Measurements from ENCODE around the gene KAT6B. TPM values are rescaled to one million over a fixed set of nuclear protein-coding genes. Genes with fewer than 3 reads are reported as not detected.

The KAT6B gene
- total RNA-seq, 1 donor from 2014 or later: 21.3 TPM

DNA sequence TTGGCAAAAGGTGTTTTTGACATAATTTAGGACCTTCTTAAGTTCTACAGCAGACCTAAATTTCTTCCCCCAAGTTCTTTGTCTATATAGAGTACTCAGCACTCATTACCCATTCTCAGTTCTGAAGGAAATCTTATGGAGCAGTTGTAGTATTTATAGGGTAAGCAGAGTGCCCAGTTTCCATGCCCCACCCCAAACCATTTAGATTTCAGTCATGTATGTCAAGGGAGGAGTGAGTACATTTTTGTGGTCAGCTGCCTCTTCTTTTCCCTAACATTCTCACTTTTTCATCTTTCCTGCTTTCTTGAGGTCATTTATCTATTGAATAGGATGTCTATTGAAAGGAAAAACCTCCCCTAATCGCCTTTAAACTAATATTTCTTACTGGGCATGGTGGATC, 83.3 kb downstream of the KAT6B start:
- Histone ChIP-seq H4K20me1 (ENCODE audit: low read depth) (no peaks in the 10 kb centered on the region), H3K36me3 (no peaks in the 10 kb centered on the region), H3K27ac (no peak overlapping the region), H3K9me3 (ENCODE audit: low read depth) (no peaks in the 10 kb centered on the region), H3K4me1 (no peaks in the 10 kb centered on the region), H3K4me3 (no peak overlapping the region), H3K79me2 (ENCODE audit: low read depth) (peaks cover 14% of the 10 kb centered on the region), H3K27me3 (no peaks in the 10 kb centered on the region), H3F3A (ENCODE audit: low read depth) (no peaks in the 10 kb centered on the region), H2AFZ (replicated peaks) (no peak overlapping the region), H3K4me2 (no peak overlapping the region), H3K9ac (no peak overlapping the region)
- TF ChIP-seq EZH2 (IDR thresholded peaks at IDR 0.05): no peak
- DNase-seq (ENCODE audit: low spot score): no peak
- H3K27me3 Mint-ChIP-seq (ENCODE audit: insufficient read depth, low read depth): no peaks in the 10 kb centered on the region
- no peak overlapping the region for H3K4me3 Mint-ChIP-seq
- no peaks in the 10 kb centered on the region for H3K36me3 Mint-ChIP-seq
- H3K4me1 Mint-ChIP-seq: peaks cover 4% of the 10 kb centered on the region
- no peak overlapping the region for H3K27ac Mint-ChIP-seq
- H3K9me3 Mint-ChIP-seq: no peaks in the 10 kb centered on the region

DNA sequence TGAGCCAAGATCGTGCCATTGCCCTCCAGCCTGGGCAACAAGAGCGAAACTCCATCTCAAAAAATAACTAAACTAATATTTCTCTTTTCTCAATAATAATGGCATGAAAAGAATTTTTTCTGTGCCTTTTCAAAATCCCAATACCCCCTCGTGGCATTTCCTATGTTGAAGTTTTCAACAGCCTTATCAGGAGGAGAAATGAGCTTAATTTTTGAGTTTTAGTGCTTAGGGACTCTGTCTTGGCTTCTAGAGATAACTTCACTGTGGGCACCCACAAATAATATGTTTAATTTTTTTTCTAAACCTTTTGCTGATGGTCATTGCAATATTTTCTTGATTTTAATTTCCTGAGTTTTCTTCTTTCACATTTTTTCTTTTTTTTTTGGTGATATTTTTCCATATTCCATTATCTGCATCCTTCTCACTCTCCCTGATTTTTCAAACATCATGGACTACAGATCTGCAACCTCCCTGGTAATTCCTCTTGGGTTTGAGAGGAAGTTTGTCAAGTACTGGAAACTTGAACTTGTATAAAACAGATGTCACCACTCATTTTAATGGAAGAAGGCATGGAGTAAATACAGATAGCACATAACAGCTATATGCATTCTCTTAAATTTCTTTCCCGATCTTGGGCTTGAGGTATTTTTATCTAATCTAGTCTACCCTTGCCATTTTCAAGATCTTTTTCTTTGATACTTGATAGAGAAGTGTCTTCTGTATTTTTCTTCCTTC, 84.0 kb downstream of the KAT6B start:
- DNase-seq (ENCODE audit: low spot score): no peak
- Histone ChIP-seq H3K27me3 (no peaks in the 10 kb centered on the region), H3F3A (ENCODE audit: low read depth) (no peaks in the 10 kb centered on the region), H3K4me2 (no peak overlapping the region), H2AFZ (replicated peaks) (no peak overlapping the region), H3K9me3 (ENCODE audit: low read depth) (no peaks in the 10 kb centered on the region), H3K4me3 (no peak overlapping the region), H3K27ac (no peak overlapping the region), H3K9ac (no peak overlapping the region), H4K20me1 (ENCODE audit: low read depth) (no peaks in the 10 kb centered on the region), H3K4me1 (no peaks in the 10 kb centered on the region), H3K36me3 (no peaks in the 10 kb centered on the region), H3K79me2 (ENCODE audit: low read depth) (peaks cover 11% of the 10 kb centered on the region)
- Mint-ChIP-seq H3K4me1 (peaks cover 4% of the 10 kb centered on the region), H3K27ac (no peak overlapping the region), H3K4me3 (no peak overlapping the region), H3K27me3 (ENCODE audit: insufficient read depth, low read depth) (no peaks in the 10 kb centered on the region), H3K9me3 (no peaks in the 10 kb centered on the region), H3K36me3 (no peaks in the 10 kb centered on the region)
- TF ChIP-seq, protein P1, sequence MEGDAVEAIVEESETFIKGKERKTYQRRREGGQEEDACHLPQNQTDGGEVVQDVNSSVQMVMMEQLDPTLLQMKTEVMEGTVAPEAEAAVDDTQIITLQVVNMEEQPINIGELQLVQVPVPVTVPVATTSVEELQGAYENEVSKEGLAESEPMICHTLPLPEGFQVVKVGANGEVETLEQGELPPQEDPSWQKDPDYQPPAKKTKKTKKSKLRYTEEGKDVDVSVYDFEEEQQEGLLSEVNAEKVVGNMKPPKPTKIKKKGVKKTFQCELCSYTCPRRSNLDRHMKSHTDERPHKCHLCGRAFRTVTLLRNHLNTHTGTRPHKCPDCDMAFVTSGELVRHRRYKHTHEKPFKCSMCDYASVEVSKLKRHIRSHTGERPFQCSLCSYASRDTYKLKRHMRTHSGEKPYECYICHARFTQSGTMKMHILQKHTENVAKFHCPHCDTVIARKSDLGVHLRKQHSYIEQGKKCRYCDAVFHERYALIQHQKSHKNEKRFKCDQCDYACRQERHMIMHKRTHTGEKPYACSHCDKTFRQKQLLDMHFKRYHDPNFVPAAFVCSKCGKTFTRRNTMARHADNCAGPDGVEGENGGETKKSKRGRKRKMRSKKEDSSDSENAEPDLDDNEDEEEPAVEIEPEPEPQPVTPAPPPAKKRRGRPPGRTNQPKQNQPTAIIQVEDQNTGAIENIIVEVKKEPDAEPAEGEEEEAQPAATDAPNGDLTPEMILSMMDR (IDR thresholded peaks at IDR 0.05): no peak
- TF ChIP-seq EZH2 (IDR thresholded peaks at IDR 0.05) (no peak), EZH2phosphoT487 (IDR thresholded peaks at IDR 0.05) (no peak)

DNA sequence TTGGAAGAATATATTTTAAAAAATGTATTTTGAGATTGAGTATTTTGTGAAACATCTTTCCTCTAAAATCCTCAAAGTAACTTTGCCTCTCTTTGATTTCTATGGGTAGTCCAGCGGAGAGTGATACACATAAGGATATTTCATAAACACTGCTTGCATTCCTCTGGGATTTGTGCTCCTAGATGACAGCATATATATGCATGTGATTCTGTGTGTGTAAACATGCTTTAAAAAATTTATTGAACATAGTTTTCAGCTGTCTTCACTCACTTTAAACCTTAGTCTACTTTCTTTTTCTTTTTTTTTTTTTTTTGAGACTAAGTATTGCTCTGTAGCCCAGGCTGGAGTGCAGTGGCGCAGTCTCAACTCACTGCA, 84.6 kb downstream of the KAT6B start:
- no peaks in the 10 kb centered on the region for H3K27me3 ChIP-seq
- H3K9me3 Mint-ChIP-seq: no peaks in the 10 kb centered on the region
- H3K36me3 ChIP-seq: no peaks in the 10 kb centered on the region
- no peak overlapping the region for H3K4me2 ChIP-seq
- no peaks in the 10 kb centered on the region for H3K27me3 Mint-ChIP-seq (ENCODE audit: insufficient read depth, low read depth)
- H3K27ac ChIP-seq: no peak overlapping the region
- no peak for TF ChIP-seq EZH2phosphoT487 (IDR thresholded peaks at IDR 0.05)
- TF ChIP-seq EZH2 (IDR thresholded peaks at IDR 0.05): no peak
- TF ChIP-seq, protein P1 (IDR thresholded peaks at IDR 0.05): no peak
- peaks cover 4% of the 10 kb centered on the region for H3K4me1 Mint-ChIP-seq
- no peaks in the 10 kb centered on the region for H3K36me3 Mint-ChIP-seq
- H2AFZ ChIP-seq (replicated peaks): no peak overlapping the region
- H3K79me2 ChIP-seq (ENCODE audit: low read depth): peaks cover 16% of the 10 kb centered on the region
- H3K9ac ChIP-seq: no peak overlapping the region
- no peak for DNase-seq (ENCODE audit: low spot score)
- H4K20me1 ChIP-seq (ENCODE audit: low read depth): no peaks in the 10 kb centered on the region
- H3K9me3 ChIP-seq (ENCODE audit: low read depth): no peaks in the 10 kb centered on the region
- no peaks in the 10 kb centered on the region for H3F3A ChIP-seq (ENCODE audit: low read depth)
- no peak overlapping the region for H3K27ac Mint-ChIP-seq
- no peak overlapping the region for H3K4me3 Mint-ChIP-seq
- no peak overlapping the region for H3K4me3 ChIP-seq
- H3K4me1 ChIP-seq: no peaks in the 10 kb centered on the region

DNA sequence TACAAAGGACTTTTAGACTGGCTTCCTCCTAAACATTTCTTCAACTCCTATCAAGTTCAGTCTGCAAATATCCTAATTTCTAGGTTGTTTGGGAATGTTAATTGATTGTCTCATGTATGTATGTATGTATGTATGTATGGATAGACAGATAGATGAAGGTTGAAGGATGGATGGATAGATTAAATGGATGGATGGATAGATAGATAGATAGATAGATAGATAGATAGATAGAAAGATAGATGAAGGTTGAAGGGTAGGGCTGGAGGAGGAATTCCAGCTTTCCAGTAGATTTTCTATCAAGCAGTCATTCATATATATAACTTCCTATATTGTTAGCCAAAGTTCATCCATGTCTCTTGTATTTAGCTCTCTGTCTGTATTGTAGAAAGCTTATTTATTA, 85.8 kb downstream of the KAT6B start:
- Mint-ChIP-seq H3K4me3 (no peak overlapping the region), H3K27ac (no peak overlapping the region), H3K4me1 (no peaks in the 10 kb centered on the region), H3K9me3 (no peaks in the 10 kb centered on the region), H3K36me3 (no peaks in the 10 kb centered on the region), H3K27me3 (ENCODE audit: insufficient read depth, low read depth) (no peaks in the 10 kb centered on the region)
- no peaks in the 10 kb centered on the region for H3K27me3 ChIP-seq
- H2AFZ ChIP-seq (replicated peaks): no peak overlapping the region
- no peak overlapping the region for H3K4me3 ChIP-seq
- TF ChIP-seq EZH2 (IDR thresholded peaks at IDR 0.05) (no peak), EZH2phosphoT487 (IDR thresholded peaks at IDR 0.05) (no peak)
- TF ChIP-seq, protein P1 (IDR thresholded peaks at IDR 0.05): no peak
- no peaks in the 10 kb centered on the region for H3K36me3 ChIP-seq
- H3K27ac ChIP-seq: no peak overlapping the region
- no peak for DNase-seq (ENCODE audit: low spot score)
- no peak overlapping the region for H3K4me2 ChIP-seq
- H3K9me3 ChIP-seq (ENCODE audit: low read depth): no peaks in the 10 kb centered on the region
- peaks cover 3% of the 10 kb centered on the region for H3K4me1 ChIP-seq
- peaks cover 26% of the 10 kb centered on the region for H3K79me2 ChIP-seq (ENCODE audit: low read depth)
- H4K20me1 ChIP-seq (ENCODE audit: low read depth): no peaks in the 10 kb centered on the region
- H3K9ac ChIP-seq: no peak overlapping the region
- H3F3A ChIP-seq (ENCODE audit: low read depth): peaks cover 6% of the 10 kb centered on the region

All from neural progenitor cell (in vitro differentiated cells).